Thymus (tissue), 11 donors: Measurements from ENCODE around the gene TENM4. TPM values are rescaled to one million over a fixed set of nuclear protein-coding genes. Genes with fewer than 3 reads are reported as not detected.

Source experiments
- DNase-seq, 9 donors: peaks; one replicate each; pipeline ENCODE4 v3.0.0-alpha.2; 2013; ENCODE audit warnings: low spot score in 9 of 9, low read depth in 6 of 9, missing footprints in 1 of 9
- H3K27ac ChIP-seq, 2 donors: one replicate each; pipeline ENCODE4 v1.5.1; 2013; ENCODE audit warnings: control low read depth in 1 of 2, low read depth in 1 of 2, low read length in 1 of 2, mild to moderate bottlenecking in 1 of 2, moderate library complexity in 1 of 2
- H3K27me3 ChIP-seq, 2 donors: one replicate each; pipeline ENCODE4 v1.5.1; 2013; ENCODE audit warnings: low read length in 1 of 2; ENCODE audit not compliant: control insufficient read depth in 2 of 2, insufficient read depth in 1 of 2
- H3K36me3 ChIP-seq, 2 donors: one replicate each; pipeline ENCODE4 v1.5.1; 2013; ENCODE audit warnings: low read length in 1 of 2, mild to moderate bottlenecking in 1 of 2, moderate library complexity in 1 of 2; ENCODE audit not compliant: control insufficient read depth in 2 of 2, insufficient read depth in 2 of 2
- H3K4me1 ChIP-seq, 2 donors: one replicate each; pipeline ENCODE4 v1.5.1; 2013; ENCODE audit warnings: low read length in 2 of 2; ENCODE audit not compliant: control insufficient read depth in 2 of 2, insufficient read depth in 2 of 2
- H3K4me3 ChIP-seq, 2 donors: one replicate each; pipeline ENCODE4 v1.5.1; 2013; ENCODE audit warnings: low read length in 2 of 2, control low read depth in 1 of 2, mild to moderate bottlenecking in 1 of 2
- H3K9me3 ChIP-seq, 2 donors: one replicate each; pipeline ENCODE4 v1.5.1; 2013; ENCODE audit warnings: low read length in 1 of 2, mild to moderate bottlenecking in 1 of 2; ENCODE audit not compliant: control insufficient read depth in 2 of 2, insufficient read depth in 1 of 2
- WGBS: extraction: QIAGEN DNeasy Blood & Tissue Kit; methylation state at CpG from one replicate; pipeline ENCODE4 v1.1.7; 2013; 5-methylcytosine and 5-hydroxymethylcytosine counted together
- polyA plus RNA-seq: library from polyadenylated mRNA; stranded (reverse); fragments of 200-250 nt; gene quantifications from one replicate; pipeline ENCODE4 v1.2.3, GENCODE V29; 2013
- total RNA-seq: library from RNA; stranded (reverse); fragments of 120-200 nt; gene quantifications from one replicate; pipeline ENCODE4 v1.2.4, GENCODE V29; 2013
- donor health status: healthy.

The TENM4 gene
- total and polyA plus RNA-seq, 2 donors: 1.0 to 2.8 TPM

GRCh38 chr11:79089601-79090000 lies 351.2 kb downstream of the TENM4 start:
- no peak overlapping the region for H3K4me3 ChIP-seq
- DNase-seq: no peak
- no peaks in the 10 kb centered on the region for H3K9me3 ChIP-seq
- H3K36me3 ChIP-seq: no peaks in the 10 kb centered on the region
- H3K4me1 ChIP-seq: no peaks in the 10 kb centered on the region
- H3K27me3 ChIP-seq: no peaks in the 10 kb centered on the region
- WGBS: 93% methylated on average over 3 of the region's 3 CpGs
- no peak overlapping the region for H3K27ac ChIP-seq

- Histone ChIP-seq H3K36me3 (no peaks in the 10 kb centered on the region), H3K9me3 (no peaks in the 10 kb centered on the region), H3K4me3 (no peak overlapping the region), H3K4me1 (no peaks in the 10 kb centered on the region), H3K27ac (no peak overlapping the region), H3K27me3 (no peaks in the 10 kb centered on the region)
- WGBS: 79% methylated on average over 4 of the region's 4 CpGs
- no peak for DNase-seq
Observed at GRCh38 chr11:79088967-79089366, 351.9 kb downstream of the TENM4 start.

GRCh38 chr11:79087961-79088318 lies 352.9 kb downstream of the TENM4 start:
- WGBS: 77% methylated on average over 5 of the region's 5 CpGs
- Histone ChIP-seq H3K27me3 (no peaks in the 10 kb centered on the region), H3K36me3 (no peaks in the 10 kb centered on the region), H3K27ac (no peak overlapping the region), H3K4me1 (no peaks in the 10 kb centered on the region), H3K4me3 (no peak overlapping the region), H3K9me3 (no peaks in the 10 kb centered on the region)
- no peak for DNase-seq

- H3K9me3 ChIP-seq: no peaks in the 10 kb centered on the region
- DNase-seq: no peak
- no peaks in the 10 kb centered on the region for H3K27me3 ChIP-seq
- H3K36me3 ChIP-seq: no peaks in the 10 kb centered on the region
- no peaks in the 10 kb centered on the region for H3K4me1 ChIP-seq
- no peak overlapping the region for H3K4me3 ChIP-seq
- 80% methylated on average over 9 of the region's 9 CpGs for WGBS
- H3K27ac ChIP-seq: no peak overlapping the region
Observed at GRCh38 chr11:79087238-79087960, 353.4 kb downstream of the TENM4 start.

GRCh38 chr11:79086056-79086455 lies 354.8 kb downstream of the TENM4 start:
- Histone ChIP-seq H3K4me1 (no peaks in the 10 kb centered on the region), H3K9me3 (no peaks in the 10 kb centered on the region), H3K36me3 (no peaks in the 10 kb centered on the region), H3K27ac (no peak overlapping the region), H3K4me3 (no peak overlapping the region), H3K27me3 (no peaks in the 10 kb centered on the region)
- WGBS: 97% methylated on average over 2 of the region's 2 CpGs
- DNase-seq: no peak

- Histone ChIP-seq H3K27ac (no peak overlapping the region), H3K9me3 (no peaks in the 10 kb centered on the region), H3K4me1 (no peaks in the 10 kb centered on the region), H3K27me3 (no peaks in the 10 kb centered on the region), H3K4me3 (no peak overlapping the region), H3K36me3 (no peaks in the 10 kb centered on the region)
- no peak for DNase-seq
- WGBS: 96% methylated on average over 5 of the region's 5 CpGs
Observed at GRCh38 chr11:79084382-79084781, 356.4 kb downstream of the TENM4 start.

- no peaks in the 10 kb centered on the region for H3K4me1 ChIP-seq
- no peak for DNase-seq
- H3K27me3 ChIP-seq: no peaks in the 10 kb centered on the region
- H3K36me3 ChIP-seq: no peaks in the 10 kb centered on the region
- 85% methylated on average over 6 of the region's 6 CpGs for WGBS
- H3K27ac ChIP-seq: no peak overlapping the region
- H3K9me3 ChIP-seq: no peaks in the 10 kb centered on the region
- no peak overlapping the region for H3K4me3 ChIP-seq
Observed at GRCh38 chr11:79083352-79083751, 357.5 kb downstream of the TENM4 start.

- DNase-seq: no peak
- no peaks in the 10 kb centered on the region for H3K4me1 ChIP-seq
- no peaks in the 10 kb centered on the region for H3K36me3 ChIP-seq
- no peak overlapping the region for H3K27ac ChIP-seq
- WGBS: 74% methylated on average over 7 of the region's 7 CpGs
- no peak overlapping the region for H3K4me3 ChIP-seq
- H3K9me3 ChIP-seq: no peaks in the 10 kb centered on the region
- H3K27me3 ChIP-seq: no peaks in the 10 kb centered on the region
Observed at GRCh38 chr11:79082907-79083306, 357.9 kb downstream of the TENM4 start.

GRCh38 chr11:79082280-79082679 lies 358.6 kb downstream of the TENM4 start:
- no peak for DNase-seq
- no peaks in the 10 kb centered on the region for H3K27me3 ChIP-seq
- H3K4me3 ChIP-seq: no peak overlapping the region
- 92% methylated on average over 4 of the region's 4 CpGs for WGBS
- no peak overlapping the region for H3K27ac ChIP-seq
- no peaks in the 10 kb centered on the region for H3K9me3 ChIP-seq
- no peaks in the 10 kb centered on the region for H3K36me3 ChIP-seq
- H3K4me1 ChIP-seq: no peaks in the 10 kb centered on the region
